GM18520 (cell line): ENCODE measurements around the gene MYL12B.
"Not testable (repeated sequence)": the region's sequence is repeated elsewhere in the genome, so short reads cannot be mapped to it uniquely, and the experiment has no call there.

Source experiments
- ATAC-seq: cut with Tn5 transposase; IDR thresholded peaks from one replicate; pipeline ENCODE4 v1.9.1; 2021; ENCODE audit not compliant: unreplicated experiment

MYL12B gene

DNA sequence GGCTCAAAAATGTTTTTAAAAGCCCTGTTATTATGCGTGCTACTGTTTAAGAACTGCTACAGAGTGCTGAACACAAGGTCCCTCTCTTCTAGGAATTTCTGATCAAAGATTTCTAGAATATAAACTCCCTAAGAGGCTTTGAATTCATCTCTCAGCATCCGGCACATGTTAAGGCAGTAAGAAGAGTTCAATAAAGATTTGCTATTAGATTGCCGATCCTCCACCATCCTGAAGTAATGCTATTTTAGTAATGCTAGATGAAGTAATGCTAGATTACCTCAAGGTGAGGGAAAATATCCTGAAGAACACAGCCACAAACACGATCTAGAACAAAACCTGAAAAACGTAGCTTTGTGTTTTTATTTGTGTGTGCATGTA, 949 bp upstream of the MYL12B start:
- no peak for ATAC-seq

DNA sequence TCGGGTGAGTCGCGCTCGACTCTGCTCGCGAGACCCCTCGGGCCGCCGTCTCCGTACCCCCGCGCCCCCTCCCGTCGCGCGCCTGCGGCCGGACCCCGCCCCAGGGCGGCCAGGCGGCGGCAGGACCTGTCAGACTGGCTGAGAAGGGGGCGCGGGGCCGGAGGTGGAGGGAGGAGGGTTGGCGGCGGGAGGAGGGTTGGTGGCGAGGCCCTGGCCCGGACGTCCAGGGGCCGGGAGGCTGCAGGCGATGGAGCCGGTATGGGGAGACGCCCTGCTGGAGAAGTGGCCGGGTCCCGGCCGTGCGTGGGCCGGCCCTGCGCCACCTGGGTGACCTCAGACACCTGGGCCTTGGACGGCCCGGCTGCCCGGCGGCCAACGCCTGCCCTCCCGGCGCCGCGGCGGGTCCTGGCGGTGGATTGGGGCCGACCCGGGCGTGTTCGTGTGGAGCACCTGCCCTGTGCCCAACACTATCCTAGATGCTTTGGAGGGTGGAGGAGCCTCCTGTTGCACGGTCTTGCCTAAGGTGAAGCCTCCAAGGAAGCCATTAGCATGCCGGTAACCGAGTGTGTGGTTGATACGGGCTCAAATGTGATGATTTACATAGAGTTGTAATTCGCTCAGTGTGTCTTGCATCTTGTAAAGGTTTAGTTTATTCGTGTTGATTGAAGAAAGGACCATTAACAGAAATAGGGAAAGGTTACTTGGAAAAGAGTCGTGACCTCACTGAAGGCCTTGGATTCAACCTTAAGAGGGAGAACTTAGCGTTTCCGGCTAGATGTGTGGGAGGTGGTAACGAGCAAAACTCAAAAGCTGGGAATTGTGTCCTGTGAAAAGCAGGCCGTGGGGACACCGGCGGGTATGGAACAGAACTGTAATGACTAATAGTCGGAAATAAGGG, 550 bp downstream of the MYL12B start:
- peak; percentile 15 for ATAC-seq

DNA sequence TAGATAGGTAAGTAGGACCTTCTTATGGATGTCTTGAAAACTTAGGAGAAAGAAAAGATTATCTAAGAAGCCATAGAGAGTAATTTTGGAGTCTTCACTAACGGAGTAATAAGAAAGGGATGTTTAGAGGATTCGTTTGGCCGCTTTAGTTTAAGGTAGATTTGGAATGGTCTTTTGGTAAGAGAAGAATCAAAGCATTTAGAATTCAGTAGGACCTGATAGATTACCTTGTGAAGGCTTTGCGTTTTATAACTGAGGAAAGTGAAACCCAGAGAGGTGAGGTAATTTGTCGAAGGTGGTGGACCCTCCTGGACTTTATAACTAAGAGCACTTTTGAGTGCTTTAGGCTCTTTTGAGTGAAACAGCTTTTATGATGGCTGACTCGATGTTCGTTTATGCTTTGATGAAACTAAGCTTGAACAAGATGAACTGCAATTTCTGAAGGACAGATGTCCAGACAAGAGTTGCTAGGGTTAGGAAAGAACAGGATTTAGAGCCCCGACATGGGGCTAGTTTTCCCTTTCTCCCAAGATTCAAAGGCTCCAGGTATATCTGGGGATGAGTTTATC, 1.3 kb downstream of the MYL12B start:
- ATAC-seq = no peak

DNA sequence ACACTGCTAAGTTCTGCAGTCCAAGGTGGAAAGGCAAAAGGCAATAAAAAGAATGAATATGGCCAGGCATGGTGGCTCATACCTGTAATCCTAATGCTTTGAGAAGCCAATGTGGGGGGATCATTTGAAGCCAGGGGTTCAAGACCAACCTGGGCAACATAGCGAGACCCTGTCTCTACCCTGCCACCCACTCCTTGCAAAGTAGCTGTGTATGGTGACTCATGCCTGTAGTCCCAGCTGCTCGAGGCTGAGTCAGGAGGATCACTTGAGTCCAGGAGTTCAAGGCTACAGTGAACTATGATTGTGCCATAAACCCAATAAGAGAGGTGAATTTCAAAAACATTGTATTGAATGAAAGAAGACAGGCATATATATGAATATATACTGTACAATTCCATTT, 2.4 kb downstream of the MYL12B start:
- no peak for ATAC-seq

DNA sequence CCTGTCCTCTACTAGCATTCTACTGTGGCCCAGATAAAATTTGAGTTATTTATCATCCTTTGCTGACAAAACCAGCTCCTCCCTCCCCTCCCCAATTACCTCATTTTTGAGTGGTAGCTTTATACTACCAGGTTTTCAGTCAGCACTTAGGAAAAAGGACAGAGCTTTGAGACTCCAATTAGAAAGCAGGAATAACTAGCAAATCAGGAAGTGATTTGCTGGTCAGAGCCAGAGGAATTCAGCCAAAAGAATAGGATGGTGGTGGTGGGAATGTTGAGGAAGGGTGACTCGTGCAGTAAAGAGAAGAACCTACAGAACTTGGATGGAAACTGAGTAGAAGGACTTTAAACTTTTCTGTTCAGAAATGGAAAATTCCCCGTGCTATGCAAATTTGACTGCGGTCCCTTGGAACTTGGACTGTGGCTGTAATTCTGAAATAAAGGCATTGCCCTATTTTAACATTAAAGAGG, 3.7 kb downstream of the MYL12B start:
- no peak for ATAC-seq

DNA sequence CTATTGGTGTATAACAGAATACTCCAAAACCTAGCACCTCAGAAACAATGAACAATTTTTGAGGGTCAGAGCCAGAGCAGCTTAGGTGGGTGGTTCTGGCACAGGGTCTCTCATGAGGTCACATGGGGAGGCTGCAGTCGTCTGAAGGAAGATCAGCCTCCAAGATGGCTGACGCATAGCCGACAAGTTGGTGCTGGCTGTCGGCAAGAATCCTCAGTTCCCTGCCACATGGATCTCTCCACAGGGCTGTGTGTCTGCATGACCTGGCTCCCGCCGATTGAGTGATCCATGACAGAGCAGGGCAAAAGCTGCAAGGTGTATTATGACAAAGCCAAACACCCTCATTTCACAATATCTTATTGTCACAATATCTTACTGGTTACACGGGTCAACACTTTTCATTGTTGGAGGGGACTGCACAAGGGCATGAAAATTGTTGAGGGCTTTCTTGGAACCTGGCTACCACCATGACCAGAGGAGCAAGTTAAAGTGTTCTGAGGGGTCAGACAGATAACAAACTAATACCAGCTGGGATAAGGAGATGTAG, 4.2 kb downstream of the MYL12B start:
- no peak for ATAC-seq

DNA sequence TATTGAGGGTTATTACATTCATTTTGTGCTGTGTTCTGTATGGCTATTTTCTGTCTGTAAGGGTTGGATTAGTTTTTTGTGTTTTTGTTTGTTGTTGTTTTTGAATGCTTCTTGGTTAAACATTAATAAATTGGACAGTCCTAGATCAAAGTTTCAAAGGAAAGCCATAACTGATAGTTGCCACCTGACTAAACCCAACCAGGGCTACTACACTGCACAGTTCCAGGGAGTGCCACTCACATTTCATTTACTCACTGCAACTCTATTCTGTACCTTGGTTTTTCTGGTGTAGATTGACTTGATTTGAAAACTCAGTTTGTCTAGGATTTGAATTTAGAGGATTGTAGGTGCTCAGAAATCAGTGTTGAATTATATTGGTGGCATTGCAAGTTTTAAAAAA, 6.4 kb downstream of the MYL12B start:
- no peak for ATAC-seq

DNA sequence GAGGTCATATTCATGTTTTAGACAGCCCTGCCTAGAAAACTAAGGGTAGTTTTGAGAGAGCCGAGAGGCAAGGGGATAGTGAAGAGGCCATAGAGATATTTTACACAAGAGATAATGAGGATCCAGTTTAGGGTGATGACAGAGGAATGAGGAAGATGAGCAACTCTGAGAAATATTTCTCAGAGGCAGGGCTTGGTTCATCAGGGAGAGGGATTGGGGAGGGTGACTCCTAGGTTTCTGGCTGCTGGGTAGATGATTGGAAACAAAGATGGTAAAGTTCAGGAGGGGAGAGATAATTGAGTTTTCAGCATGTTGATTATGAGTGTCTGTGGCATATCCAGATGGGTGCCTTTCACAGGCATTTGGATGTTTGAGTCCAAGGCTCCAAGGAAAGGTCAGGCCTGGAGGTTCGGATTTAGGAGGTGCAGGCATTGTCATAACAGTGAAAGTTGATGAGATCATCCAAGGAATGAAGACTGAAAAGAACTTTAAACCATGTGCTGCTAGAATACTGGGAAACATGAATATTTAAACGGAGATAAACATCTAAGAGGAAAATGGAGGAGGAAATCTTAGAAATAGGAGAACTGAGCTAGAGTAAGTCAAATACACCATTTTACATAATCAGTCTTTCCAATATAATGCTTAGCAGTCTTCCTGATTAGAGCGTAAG, 7.4 kb downstream of the MYL12B start:
- ATAC-seq = no peak

DNA sequence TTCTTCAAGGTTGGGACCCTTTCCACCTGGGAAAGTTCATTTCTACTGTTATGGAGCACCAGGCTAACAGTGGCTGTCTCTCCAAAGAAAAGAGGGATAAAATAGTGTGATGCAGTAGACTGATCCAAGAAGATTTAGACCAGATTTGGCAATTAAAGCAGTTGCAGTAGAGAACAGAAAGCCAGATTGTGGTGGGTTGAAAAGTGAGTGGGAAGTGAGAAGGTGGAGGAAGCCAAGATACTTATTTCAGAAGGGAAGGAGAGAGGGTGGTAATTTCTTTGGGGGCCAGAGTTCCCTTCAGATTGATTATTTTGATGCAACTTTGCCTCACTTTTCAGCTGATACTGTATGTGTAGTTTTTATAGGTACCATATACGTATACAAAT, 8.0 kb downstream of the MYL12B start:
- ATAC-seq = no peak

DNA sequence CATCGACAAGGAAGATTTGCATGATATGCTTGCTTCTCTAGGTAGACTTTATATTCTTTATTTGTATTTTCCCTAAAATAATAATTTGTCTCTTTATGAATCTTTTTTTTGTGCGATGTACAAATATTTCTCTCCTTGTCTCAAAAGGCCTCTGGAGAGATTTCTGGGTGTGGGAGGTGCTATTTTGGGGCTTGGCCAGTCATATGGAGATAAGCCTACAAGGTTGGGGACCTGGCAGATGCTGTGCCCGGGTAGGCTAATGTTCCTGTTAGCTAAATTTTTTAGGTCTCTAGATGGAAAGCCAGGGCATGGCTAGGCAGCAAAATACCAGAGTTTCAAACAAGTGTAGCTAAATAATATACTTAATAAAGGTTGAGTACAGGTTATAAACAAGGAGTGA, 11.1 kb downstream of the MYL12B start:
- no peak for ATAC-seq

DNA sequence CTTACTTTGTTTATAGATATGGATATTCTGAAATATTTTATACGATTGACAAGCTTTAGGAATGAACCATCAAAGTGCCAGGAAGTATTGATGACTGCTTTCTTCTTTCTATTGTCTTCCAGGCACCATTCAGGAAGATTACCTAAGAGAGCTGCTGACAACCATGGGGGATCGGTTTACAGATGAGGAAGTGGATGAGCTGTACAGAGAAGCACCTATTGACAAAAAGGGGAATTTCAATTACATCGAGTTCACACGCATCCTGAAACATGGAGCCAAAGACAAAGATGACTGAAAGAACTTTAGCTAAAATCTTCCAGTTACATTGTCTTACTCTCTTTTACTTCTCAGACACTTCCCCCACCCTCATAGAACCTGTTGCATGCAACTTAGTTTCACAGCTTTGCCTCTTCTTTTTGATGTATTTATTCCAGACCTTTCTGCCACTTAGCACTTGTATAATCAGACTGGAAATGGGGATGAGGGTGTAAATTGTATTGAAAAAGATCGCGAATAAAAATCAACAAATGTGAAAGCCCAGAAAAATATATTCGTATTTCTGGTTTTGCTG, 15.8 kb downstream of the MYL12B start:
- ATAC-seq = not testable (repeated sequence)

DNA sequence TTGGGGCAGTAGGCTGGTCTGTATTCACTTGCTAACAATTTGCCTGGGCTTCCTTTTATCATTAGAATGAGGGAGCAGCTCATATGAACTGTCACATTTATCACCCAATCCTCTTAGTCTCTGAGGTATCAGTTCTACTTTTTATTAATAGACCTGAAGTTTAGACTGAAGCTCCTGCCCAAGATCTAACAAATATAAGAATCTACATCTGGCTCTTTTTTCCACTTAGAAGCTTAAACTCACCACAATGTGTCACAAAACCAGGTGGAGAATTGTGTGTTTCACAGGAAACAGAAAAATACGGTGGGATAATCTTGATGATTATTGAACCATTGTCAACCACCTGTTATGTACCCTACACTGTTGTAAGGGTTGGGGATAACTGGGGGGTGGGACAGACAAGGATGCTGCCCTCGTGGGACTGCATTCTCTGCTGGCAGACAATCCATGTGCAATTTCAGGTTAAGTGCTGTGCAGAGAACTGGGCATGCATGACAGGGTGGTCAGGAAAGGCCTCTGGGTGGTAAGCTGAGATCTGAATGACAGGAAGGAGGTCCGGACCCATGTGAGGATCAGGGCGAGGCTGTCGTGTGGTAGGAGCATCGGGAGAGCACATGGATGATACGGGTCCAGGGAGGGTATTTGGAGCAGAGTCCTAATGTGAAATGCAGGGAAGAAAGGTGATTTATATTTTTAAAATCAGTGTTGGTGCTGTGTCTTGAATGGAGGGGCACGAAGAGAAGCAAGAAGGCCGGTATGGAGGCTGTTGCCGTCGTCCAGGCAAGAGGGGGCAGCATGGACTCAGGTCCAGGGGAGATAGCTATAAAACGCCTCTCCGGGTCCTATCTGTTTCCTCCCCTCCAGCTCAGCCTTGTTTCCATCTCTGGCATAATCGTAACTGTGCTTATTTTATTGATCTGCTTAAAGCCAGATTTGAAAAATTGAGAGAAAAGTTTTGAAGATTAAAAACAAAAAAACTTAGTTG, 17.6 kb downstream of the MYL12B start:
- peak; percentile 40 for ATAC-seq

DNA sequence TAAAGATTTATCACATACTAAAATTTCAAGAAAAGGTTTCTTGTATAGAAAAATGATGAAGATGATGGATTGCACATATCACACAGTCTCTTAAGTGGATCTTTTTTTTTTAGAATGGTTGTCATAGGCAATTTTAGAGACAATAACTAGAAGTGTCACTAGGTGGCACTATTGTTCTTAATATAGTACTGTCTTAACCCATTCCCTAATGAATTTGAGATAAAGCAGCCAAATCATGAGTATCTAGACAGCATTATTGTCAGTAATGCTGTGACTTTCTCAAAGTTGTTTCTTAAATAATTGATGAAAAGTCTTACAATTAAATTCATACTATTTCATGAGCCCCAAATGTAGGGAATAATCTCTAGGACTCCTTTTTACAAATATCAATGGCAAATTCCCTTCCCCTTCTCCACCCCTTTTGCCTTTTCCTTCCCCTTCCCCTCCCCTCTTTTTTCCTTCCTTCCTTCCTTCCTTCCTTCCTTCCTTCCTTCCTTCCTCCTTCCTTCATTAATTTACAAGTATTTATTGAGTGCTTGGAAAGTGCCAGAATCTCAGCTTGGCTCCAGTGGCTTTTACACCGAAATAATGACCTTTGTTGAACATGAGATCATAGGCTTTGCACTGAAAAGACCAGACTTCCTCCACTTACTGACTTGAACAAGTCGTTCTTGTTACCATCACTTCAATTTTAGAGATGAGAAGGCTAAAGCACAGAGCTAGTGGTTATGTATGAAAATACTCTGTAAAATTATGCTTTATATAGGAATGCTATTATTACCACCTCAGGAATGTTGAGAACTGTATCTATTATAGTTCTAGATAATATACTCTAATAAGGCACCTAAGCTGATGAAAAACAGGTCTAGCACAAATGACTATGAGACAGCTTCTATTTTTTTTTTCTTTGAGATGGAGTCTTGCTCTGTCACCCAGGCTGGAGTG, 19.8 kb downstream of the MYL12B start:
- ATAC-seq = peak; percentile 50

DNA sequence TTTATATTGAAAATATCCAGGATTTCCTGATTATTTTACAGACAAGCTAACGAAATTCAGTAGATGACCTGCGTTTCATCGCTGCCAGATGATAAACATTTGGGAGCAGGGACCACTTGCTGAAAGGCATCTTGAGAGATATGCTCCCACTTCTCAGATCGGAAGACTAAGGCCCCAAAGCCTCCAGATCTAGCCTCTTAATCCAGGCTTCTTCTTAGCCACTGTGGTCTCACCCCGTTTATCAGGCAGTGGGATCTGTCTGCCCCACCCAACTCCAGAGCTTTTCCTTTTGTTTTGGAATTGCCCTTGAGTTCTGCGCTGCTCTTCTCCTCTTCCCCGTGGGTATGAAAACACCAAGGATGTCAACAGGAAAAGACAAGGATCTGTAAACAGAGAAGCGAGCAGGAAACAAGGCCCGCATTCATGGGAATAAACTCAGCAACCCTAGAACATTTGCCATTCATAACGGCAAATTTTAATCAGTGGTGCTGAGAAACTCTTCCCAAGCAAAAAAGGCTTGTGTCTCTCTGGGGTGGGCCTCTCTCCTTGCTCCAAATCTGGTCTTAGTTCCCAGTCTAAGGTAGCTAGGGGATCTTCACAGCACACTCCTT, 21.4 kb downstream of the MYL12B start:
- ATAC-seq = no peak

DNA sequence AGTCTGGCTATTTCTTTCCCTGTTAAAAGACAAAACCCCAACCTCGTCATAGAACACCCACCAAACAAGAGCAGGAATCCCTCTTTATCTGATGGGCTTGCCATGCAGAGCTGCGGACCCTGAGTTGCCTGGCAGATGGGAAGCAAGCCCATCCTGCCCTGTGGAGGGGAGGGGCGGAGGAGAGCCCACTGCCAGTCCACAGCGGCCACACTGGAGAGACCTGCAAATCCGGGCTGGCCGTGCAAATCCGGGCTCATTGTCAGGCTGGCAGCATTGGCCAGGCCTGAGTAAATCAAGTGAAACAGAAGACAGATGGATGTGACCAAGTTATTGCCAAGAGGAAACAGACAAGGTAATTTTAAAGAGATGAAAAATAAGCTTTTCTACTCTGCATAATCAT, 22.0 kb downstream of the MYL12B start:
- ATAC-seq = no peak

DNA sequence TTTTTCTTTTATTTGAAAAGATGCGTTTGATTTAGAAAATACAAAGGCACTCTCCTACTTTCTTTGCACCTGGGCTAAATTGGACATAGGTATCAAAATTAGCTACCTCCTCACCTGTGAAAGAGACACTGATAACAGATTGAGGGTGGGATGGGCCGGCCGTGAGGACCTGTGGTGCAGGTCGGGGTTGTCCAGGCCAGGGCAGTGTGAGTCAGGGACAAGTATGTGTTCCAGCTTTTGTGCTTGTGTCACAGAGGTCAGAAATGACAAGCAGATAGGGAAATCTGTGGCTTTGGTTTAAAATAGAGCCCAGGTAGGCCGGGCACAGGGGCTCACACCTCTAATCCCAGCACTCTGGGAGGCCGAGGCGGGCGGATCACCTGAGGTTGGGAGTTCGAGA, 22.6 kb downstream of the MYL12B start:
- ATAC-seq = no peak

DNA sequence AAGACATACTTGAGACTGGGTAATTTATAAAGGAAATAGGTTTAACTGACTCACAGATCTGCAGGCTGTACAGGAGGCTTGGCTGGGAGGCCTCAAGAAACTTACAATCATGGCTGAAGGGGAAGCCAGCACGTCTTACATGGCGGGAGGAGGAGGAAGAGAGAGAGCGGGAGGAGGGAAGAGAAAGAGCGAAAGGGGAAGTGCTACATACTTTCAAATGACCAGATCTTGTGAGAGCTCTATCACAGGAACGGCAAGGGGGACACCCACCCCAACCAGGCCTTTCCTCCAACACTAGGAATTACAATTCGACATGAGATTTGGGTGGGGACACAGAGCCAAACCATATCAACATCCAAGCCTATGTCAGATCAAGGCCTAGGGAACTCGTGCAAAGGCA, 24.2 kb downstream of the MYL12B start:
- ATAC-seq = no peak

DNA sequence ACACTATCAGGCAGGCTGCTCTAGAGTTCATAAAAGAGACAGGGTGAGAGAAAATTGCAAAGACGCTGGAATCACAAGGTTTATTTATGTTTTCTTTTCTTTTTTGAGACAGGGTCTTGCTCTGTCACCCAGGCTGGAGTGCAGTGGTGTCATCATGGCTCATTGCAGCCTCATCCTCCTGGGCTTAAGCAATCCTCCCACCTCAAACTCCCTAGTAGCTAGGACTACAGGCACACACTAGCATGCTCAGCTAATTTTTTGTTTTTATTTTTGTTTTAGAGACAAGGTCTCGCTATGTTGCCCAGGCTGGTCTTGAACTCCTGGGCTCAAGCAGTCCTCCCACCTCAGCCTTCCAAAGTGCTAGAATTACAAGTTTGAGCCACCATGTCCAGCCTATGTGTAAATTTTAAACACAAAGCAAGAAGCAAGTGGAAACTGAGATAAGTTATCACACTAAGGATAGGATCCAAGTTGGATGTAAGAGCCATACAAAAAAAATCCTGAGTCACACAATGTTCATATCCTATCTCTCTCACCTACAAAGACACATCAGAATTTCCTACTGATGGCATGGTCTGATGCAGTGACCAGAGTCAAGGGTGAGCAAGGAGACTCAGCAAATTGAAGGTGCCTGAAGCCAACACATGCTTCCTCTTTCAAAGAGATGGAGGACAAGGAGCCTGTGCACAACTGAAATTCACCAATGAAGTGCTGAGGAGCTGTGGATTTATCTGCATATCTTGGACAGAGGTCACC, 31.4 kb downstream of the MYL12B start:
- ATAC-seq = no peak
